Thoracic aorta (tissue), 2 donors: Measurements from ENCODE around the gene KCNIP4. TPM values are rescaled to one million over a fixed set of nuclear protein-coding genes. Genes with fewer than 3 reads are reported as not detected.

Experiments used
- ATAC-seq: fragments of 150-250 bp; one replicate; pipeline ENCODE4 v1.8.0; 2017; ENCODE audit warnings: low read depth; ENCODE audit not compliant: insufficient number of reproducible peaks, low FRiP score
- DNase-seq: peaks from one replicate; pipeline ENCODE4 v3.0.0-alpha.2; 2020; ENCODE audit warnings: low spot score
- H3K27ac ChIP-seq, 2 donors: fragments of 200-600 bp; sonication (generic); 1 replicate in 1 of 2; 2 replicates in 1 of 2; pipeline ENCODE4 v1.5.1; 2016; ENCODE audit warnings: mild to moderate bottlenecking in 2 of 2, moderate library complexity in 2 of 2
- H3K27me3 ChIP-seq: fragments of 200-600 bp; sonication (generic); replicated peaks from 2 replicates; pipeline ENCODE4 v1.6.0; 2016; ENCODE audit warnings: mild to moderate bottlenecking; ENCODE audit not compliant: insufficient read depth
- H3K36me3 ChIP-seq: fragments of 200-600 bp; sonication (generic); one replicate; pipeline ENCODE4 v1.5.1; 2016
- H3K4me1 ChIP-seq, 2 donors: fragments of 200-600 bp; sonication (generic); 1 replicate in 1 of 2; 2 replicates in 1 of 2; pipeline versions ENCODE4 v1.5.1 to v1.6.0; 2016; ENCODE audit warnings: low read depth in 2 of 2, mild to moderate bottlenecking in 1 of 2; ENCODE audit not compliant: control insufficient read depth in 1 of 2
- H3K4me3 ChIP-seq: fragments of 200-600 bp; sonication (generic); 2 replicates; pipeline ENCODE4 v1.5.1; 2016; ENCODE audit warnings: mild to moderate bottlenecking
- H3K9me3 ChIP-seq: fragments of 200-600 bp; sonication (generic); 2 replicates; pipeline ENCODE4 v1.5.1; 2016
- CTCF ChIP-seq: fragments of 200-600 bp; sonication (generic); IDR thresholded peaks from one replicate; pipeline ENCODE4 v1.5.1; 2019; ENCODE audit warnings: antibody characterized with exemption
- total RNA-seq, 2 donors: library from RNA; depleted of rRNA; stranded (reverse); fragments of >200 nt; gene quantifications; one replicate each; pipeline versions ENCODE4 v1.1.0 to v1.2.3, GENCODE V29; 2016

KCNIP4 gene
- total RNA-seq, 2 donors from 2014 or later = not detected

GRCh38 chr4:20735931-20736330 is 1212.6 kb downstream of the KCNIP4 start:
- H3K27me3 ChIP-seq = no peaks in the 10 kb centered on the region
- peaks cover 13% of the 10 kb centered on the region for H3K9me3 ChIP-seq
- no peak for TF ChIP-seq CTCF

GRCh38 chr4:20724915-20725314 is 1223.7 kb downstream of the KCNIP4 start:
- Histone ChIP-seq H3K27ac (no peak overlapping the region), H3K36me3 (peaks cover 43% of the 10 kb centered on the region), H3K9me3 (peaks cover 6% of the 10 kb centered on the region), H3K4me1 (no peaks in the 10 kb centered on the region), H3K4me3 (no peak overlapping the region), H3K27me3 (no peaks in the 10 kb centered on the region)
- ATAC-seq (no peak), DNase-seq (no peak)
- no peak for TF ChIP-seq CTCF

More at GRCh38 chr4:20735931-20736330, 1212.6 kb downstream of the KCNIP4 start:
- Histone ChIP-seq H3K36me3 (peaks cover 10% of the 10 kb centered on the region), H3K27ac (no peak overlapping the region), H3K4me1 (no peaks in the 10 kb centered on the region), H3K4me3 (no peak overlapping the region)
- DNase-seq (no peak), ATAC-seq (no peak)

- ATAC-seq = no peak
- Histone ChIP-seq H3K9me3 (peaks cover 6% of the 10 kb centered on the region), H3K4me3 (no peak overlapping the region), H3K27me3 (no peaks in the 10 kb centered on the region), H3K27ac (no peak overlapping the region), H3K4me1 (no peaks in the 10 kb centered on the region), H3K36me3 (peaks cover 47% of the 10 kb centered on the region)
- no peak for DNase-seq
- TF ChIP-seq CTCF = no peak
Measured at GRCh38 chr4:20723463-20723862, 1225.1 kb downstream of the KCNIP4 start.

GRCh38 chr4:20723019-20723418 is 1225.6 kb downstream of the KCNIP4 start:
- Histone ChIP-seq H3K4me3 (no peak overlapping the region), H3K27me3 (no peaks in the 10 kb centered on the region), H3K4me1 (no peaks in the 10 kb centered on the region), H3K9me3 (peaks cover 6% of the 10 kb centered on the region), H3K36me3 (peaks cover 46% of the 10 kb centered on the region), H3K27ac (no peak overlapping the region)
- DNase-seq (no peak), ATAC-seq (no peak)
- TF ChIP-seq CTCF = no peak

GRCh38 chr4:20711335-20711734 is 1237.2 kb downstream of the KCNIP4 start:
- Histone ChIP-seq H3K9me3 (no peaks in the 10 kb centered on the region), H3K27ac (no peak overlapping the region), H3K27me3 (no peaks in the 10 kb centered on the region), H3K4me1 (no peaks in the 10 kb centered on the region), H3K4me3 (no peak overlapping the region), H3K36me3 (peaks cover 37% of the 10 kb centered on the region)
- DNase-seq (no peak), ATAC-seq (no peak)
- no peak for TF ChIP-seq CTCF
